ENCODE results near the gene OR5K3. TPM values are rescaled to one million over a fixed set of nuclear protein-coding genes. Genes with fewer than 3 reads are reported as not detected.

Gene OR5K3
- total RNA-seq, 1 donor from 2014 or later: not detected

DNA sequence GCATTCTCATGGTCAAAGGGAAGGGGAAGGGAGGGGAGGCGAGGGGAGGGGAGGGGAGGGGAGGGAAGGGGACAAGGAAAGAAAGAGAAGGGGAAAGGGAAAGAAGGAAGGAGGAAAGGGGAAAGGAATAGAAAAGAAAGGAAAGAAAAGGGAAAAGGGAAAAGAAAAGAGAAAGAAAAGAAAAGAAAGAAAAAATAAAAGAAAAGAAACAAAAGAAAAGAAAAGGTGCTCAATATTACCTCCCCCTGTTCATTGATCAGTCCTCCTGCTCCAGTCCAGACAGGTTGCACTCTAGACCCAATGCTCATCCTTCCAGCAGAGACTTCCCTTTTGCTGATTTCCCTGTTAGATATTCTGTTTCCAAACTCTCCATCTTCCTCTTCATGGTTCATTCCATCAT is 18.0 kb upstream of the OR5K3 start:
- no peak for DNase-seq (ENCODE audit: low spot score)
- Histone ChIP-seq H3K4me2 (no peak overlapping the region), H2AFZ (replicated peaks) (no peak overlapping the region), H4K20me1 (ENCODE audit: low read depth) (no peaks in the 10 kb centered on the region), H3K27ac (no peak overlapping the region), H3K4me1 (no peaks in the 10 kb centered on the region), H3K9me3 (ENCODE audit: low read depth) (no peaks in the 10 kb centered on the region), H3K36me3 (no peaks in the 10 kb centered on the region), H3F3A (ENCODE audit: low read depth) (no peaks in the 10 kb centered on the region), H3K4me3 (no peak overlapping the region), H3K79me2 (ENCODE audit: low read depth) (no peaks in the 10 kb centered on the region), H3K9ac (no peak overlapping the region), H3K27me3 (no peaks in the 10 kb centered on the region)
- TF ChIP-seq EZH2phosphoT487 (IDR thresholded peaks at IDR 0.05): no peak
- TF ChIP-seq, protein P1, sequence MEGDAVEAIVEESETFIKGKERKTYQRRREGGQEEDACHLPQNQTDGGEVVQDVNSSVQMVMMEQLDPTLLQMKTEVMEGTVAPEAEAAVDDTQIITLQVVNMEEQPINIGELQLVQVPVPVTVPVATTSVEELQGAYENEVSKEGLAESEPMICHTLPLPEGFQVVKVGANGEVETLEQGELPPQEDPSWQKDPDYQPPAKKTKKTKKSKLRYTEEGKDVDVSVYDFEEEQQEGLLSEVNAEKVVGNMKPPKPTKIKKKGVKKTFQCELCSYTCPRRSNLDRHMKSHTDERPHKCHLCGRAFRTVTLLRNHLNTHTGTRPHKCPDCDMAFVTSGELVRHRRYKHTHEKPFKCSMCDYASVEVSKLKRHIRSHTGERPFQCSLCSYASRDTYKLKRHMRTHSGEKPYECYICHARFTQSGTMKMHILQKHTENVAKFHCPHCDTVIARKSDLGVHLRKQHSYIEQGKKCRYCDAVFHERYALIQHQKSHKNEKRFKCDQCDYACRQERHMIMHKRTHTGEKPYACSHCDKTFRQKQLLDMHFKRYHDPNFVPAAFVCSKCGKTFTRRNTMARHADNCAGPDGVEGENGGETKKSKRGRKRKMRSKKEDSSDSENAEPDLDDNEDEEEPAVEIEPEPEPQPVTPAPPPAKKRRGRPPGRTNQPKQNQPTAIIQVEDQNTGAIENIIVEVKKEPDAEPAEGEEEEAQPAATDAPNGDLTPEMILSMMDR (IDR thresholded peaks at IDR 0.05): no peak
- TF ChIP-seq EZH2 (IDR thresholded peaks at IDR 0.05): no peak
- Mint-ChIP-seq H3K4me3 (no peak overlapping the region), H3K27ac (no peak overlapping the region), H3K4me1 (no peaks in the 10 kb centered on the region), H3K36me3 (no peaks in the 10 kb centered on the region), H3K27me3 (ENCODE audit: insufficient read depth, low read depth) (peaks cover 3% of the 10 kb centered on the region), H3K9me3 (no peaks in the 10 kb centered on the region)

DNA sequence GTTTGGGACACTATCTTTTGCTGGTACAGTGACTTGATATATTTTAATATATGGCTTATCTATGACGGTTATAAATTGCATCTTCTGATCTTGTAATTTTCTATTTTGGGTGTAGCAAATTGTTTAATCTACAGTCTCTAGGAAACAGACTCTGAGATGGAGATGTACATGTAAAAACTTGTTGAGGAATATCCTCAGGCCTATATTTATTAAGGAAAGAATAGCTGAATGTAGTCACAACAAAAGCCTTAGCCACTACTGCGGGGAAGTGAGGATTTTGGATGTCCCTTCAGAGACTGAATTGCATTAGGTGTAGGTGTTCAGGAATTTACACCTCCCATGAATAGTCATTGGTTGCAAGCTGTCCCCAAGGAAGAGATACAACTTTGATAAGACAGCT is 13.8 kb upstream of the OR5K3 start:
- Histone ChIP-seq H3F3A (ENCODE audit: low read depth) (no peaks in the 10 kb centered on the region), H3K4me1 (no peaks in the 10 kb centered on the region), H3K4me2 (no peak overlapping the region), H2AFZ (replicated peaks) (no peak overlapping the region), H3K9ac (no peak overlapping the region), H3K27me3 (no peaks in the 10 kb centered on the region), H3K36me3 (no peaks in the 10 kb centered on the region), H3K27ac (no peak overlapping the region), H4K20me1 (ENCODE audit: low read depth) (no peaks in the 10 kb centered on the region), H3K79me2 (ENCODE audit: low read depth) (no peaks in the 10 kb centered on the region), H3K4me3 (no peak overlapping the region), H3K9me3 (ENCODE audit: low read depth) (no peaks in the 10 kb centered on the region)
- Mint-ChIP-seq H3K27me3 (ENCODE audit: insufficient read depth, low read depth) (peaks cover 3% of the 10 kb centered on the region), H3K4me3 (no peak overlapping the region), H3K9me3 (no peaks in the 10 kb centered on the region), H3K36me3 (no peaks in the 10 kb centered on the region), H3K27ac (no peak overlapping the region), H3K4me1 (no peaks in the 10 kb centered on the region)
- DNase-seq (ENCODE audit: low spot score): no peak
- TF ChIP-seq EZH2 (IDR thresholded peaks at IDR 0.05) (no peak), EZH2phosphoT487 (IDR thresholded peaks at IDR 0.05) (no peak)
- TF ChIP-seq, protein P1 (IDR thresholded peaks at IDR 0.05): no peak

DNA sequence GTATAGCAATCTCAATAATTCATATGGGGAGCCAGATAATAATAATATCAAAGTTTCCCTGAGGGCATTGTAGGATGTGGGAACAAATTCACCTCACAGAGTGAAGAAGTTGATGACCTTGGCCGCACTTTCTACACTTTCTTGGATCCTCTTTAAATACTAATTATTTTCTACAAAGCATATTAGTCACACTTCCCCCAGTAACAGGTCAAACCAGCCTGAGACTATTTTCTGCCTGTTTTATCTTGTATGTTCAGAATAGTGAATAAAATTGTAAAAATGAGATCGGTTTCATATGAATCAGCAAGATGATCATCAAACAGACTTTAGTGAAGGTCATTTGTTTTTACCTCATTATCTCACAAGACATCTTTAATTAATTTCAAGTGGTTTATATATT is 2.3 kb upstream of the OR5K3 start:
- Histone ChIP-seq H3K27ac (no peak overlapping the region), H3K4me2 (no peak overlapping the region), H3K79me2 (ENCODE audit: low read depth) (no peaks in the 10 kb centered on the region), H3K9me3 (ENCODE audit: low read depth) (no peaks in the 10 kb centered on the region), H3K36me3 (no peaks in the 10 kb centered on the region), H3K4me3 (no peak overlapping the region), H3K9ac (no peak overlapping the region), H2AFZ (replicated peaks) (no peak overlapping the region), H3F3A (ENCODE audit: low read depth) (no peaks in the 10 kb centered on the region), H3K4me1 (no peaks in the 10 kb centered on the region), H4K20me1 (ENCODE audit: low read depth) (no peaks in the 10 kb centered on the region), H3K27me3 (no peaks in the 10 kb centered on the region)
- Mint-ChIP-seq H3K27ac (no peak overlapping the region), H3K4me1 (peaks cover 4% of the 10 kb centered on the region), H3K4me3 (no peak overlapping the region), H3K9me3 (no peaks in the 10 kb centered on the region), H3K36me3 (no peaks in the 10 kb centered on the region), H3K27me3 (ENCODE audit: insufficient read depth, low read depth) (peaks cover 3% of the 10 kb centered on the region)
- TF ChIP-seq EZH2phosphoT487 (IDR thresholded peaks at IDR 0.05) (no peak), EZH2 (IDR thresholded peaks at IDR 0.05) (no peak)
- TF ChIP-seq, protein P1 (IDR thresholded peaks at IDR 0.05): no peak
- DNase-seq (ENCODE audit: low spot score): no peak
